ENCODE data around the gene NAA10.

Gene NAA10

GRCh38 chrX:153908219-153908860 is 26.5 kb downstream of the NAA10 start:
- no peak for DNase-seq (ENCODE audit: low spot score)

GRCh38 chrX:153907456-153907855 is 27.4 kb downstream of the NAA10 start:
- no peak for DNase-seq (ENCODE audit: low spot score)

- DNase-seq (ENCODE audit: low spot score), result no peak
These were observed 28.5 kb downstream of the NAA10 start for GRCh38 chrX:153906126-153906917.

- DNase-seq (ENCODE audit: low spot score), result no peak
These were observed 29.2 kb downstream of the NAA10 start for GRCh38 chrX:153905481-153906095.

GRCh38 chrX:153903991-153904957 is 30.6 kb downstream of the NAA10 start, which contains the start of gene AVPR2:
AVPR2 (plus strand) TSS chrX:153904673; CDS start chrX:153905146, 473 bp downstream.
- DNase-seq (ENCODE audit: low spot score), result no peak

GRCh38 chrX:153903238-153903980 is 31.4 kb downstream of the NAA10 start:
- no peak for DNase-seq (ENCODE audit: low spot score)

- DNase-seq (ENCODE audit: low spot score), result no peak
These were observed 32.5 kb downstream of the NAA10 start for GRCh38 chrX:153902385-153902784.

- no peak for DNase-seq (ENCODE audit: low spot score)
These were observed 33.1 kb downstream of the NAA10 start for GRCh38 chrX:153901753-153902140.

- DNase-seq (ENCODE audit: low spot score), result no peak
These were observed 33.7 kb downstream of the NAA10 start for GRCh38 chrX:153900831-153901752.

GRCh38 chrX:153897899-153898298 is 36.9 kb downstream of the NAA10 start:
- no peak for DNase-seq (ENCODE audit: low spot score)

- DNase-seq (ENCODE audit: low spot score), result no peak
These were observed 45.7 kb downstream of the NAA10 start for GRCh38 chrX:153889123-153889522.

- no peak for DNase-seq (ENCODE audit: low spot score)
These were observed 46.5 kb downstream of the NAA10 start for GRCh38 chrX:153888344-153888743.

- no peak for DNase-seq (ENCODE audit: low spot score)
These were observed 47.5 kb downstream of the NAA10 start for GRCh38 chrX:153887385-153887784.

GRCh38 chrX:153886915-153887314 is 47.9 kb downstream of the NAA10 start:
- no peak for DNase-seq (ENCODE audit: low spot score)

- DNase-seq (ENCODE audit: low spot score), result no peak
These were observed 48.6 kb downstream of the NAA10 start, which contains the start of gene L1CAM for GRCh38 chrX:153885968-153886903. L1CAM (minus strand) TSS chrX:153886173; CDS start chrX:153875836, 10,337 bp downstream.

- no peak for DNase-seq (ENCODE audit: low spot score)
These were observed 49.5 kb downstream of the NAA10 start for GRCh38 chrX:153885208-153885787.

GRCh38 chrX:153884590-153884989 is 50.2 kb downstream of the NAA10 start:
- no peak for DNase-seq (ENCODE audit: low spot score)

GRCh38 chrX:153884136-153884535 is 50.7 kb downstream of the NAA10 start:
- no peak for DNase-seq (ENCODE audit: low spot score)
